AG08396 (cell line): ENCODE measurements around the gene ZNF598.

Experiments
- DNase-seq: peaks from one replicate; pipeline ENCODE4 v3.0.0; 2012; ENCODE audit warnings: low spot score, mixed read lengths

The ZNF598 gene

GRCh38 chr16:1990351-1991134 is 19.1 kb downstream of the ZNF598 start:
- no peak for DNase-seq

DNA sequence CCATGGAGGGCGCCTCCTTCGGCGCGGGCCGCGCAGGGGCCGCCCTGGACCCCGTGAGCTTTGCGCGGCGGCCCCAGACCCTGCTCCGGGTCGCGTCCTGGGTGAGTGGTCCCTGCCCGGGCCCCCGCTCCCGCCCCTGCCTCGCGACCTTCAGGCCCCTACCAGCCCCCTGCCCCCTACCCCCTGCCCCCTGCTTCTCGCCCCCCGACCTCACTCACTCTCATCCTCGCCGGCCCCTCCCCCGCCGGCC is 19.6 kb downstream of the ZNF598 start:
- no peak for DNase-seq

DNA sequence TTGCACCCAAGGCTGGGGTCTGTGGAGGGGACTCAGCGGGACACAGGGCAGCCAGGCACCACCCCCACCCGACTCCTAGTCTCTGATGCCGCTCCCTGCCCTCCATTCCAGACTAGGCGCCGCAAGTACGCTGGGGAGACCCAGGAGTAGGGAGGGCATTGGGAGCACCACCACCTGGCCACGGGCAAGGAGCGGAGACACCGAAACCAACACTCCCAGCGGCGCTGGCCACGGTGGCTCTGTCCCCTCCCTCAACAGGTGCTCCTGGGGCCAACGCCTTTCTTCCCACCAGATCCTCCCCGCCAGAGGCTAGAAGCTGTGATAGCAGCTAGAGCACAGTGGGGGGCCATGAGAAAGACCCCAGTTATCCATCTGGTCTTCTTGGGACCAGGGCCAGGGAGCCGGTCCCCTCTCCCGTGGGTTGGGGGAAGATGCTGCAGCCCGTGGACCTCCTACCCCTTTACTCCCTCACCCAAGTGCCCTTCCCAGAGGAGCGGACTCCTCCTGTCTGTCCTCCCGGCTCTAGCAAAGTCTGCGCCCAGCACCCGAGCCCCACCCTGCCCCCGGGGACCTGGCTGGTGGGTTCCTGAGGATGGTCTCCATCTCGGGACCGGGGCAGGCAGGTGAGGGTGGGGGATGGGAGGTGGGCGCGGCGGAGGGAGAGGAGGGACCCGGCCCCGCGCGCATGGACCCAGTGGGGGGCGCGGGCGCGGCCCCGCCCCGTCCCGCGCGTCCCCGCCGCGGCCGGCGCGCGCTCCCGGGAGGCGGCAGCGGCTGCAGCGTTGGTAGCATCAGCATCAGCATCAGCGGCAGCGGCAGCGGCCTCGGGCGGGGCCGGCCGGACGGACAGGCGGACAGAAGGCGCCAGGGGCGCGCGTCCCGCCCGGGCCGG is 20.2 kb downstream of the ZNF598 start, which contains the start of gene SYNGR3:
TSS of gene SYNGR3 (plus strand) at position 762 of the 892 bp plus-strand sequence. CDS start 133 bp downstream, outside the sequence.
- DNase-seq, result peak; percentile 68

DNA sequence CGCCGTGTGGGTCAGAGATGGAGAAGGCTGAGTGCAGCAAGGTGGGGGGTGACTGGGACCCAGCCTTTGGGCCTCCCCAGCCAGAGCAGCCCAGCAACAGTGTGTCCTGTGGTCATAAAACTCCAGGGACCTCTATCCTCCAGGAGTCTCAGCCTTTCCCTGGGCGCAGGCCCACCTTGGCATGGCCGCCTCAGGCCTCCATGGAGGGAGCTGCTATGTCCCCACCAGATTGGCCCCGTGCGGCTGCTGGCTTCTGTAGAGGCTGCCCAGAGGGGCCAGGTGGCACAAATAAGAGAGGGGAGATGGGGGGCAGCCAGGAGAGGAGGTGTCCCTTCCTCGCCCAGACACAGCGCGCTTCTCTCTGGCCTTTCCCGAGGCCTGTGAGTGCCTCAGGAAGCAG is 22.4 kb downstream of the ZNF598 start:
- no peak for DNase-seq

GRCh38 chr16:1985466-1986150 is 24.0 kb downstream of the ZNF598 start:
- DNase-seq, result no peak

DNA sequence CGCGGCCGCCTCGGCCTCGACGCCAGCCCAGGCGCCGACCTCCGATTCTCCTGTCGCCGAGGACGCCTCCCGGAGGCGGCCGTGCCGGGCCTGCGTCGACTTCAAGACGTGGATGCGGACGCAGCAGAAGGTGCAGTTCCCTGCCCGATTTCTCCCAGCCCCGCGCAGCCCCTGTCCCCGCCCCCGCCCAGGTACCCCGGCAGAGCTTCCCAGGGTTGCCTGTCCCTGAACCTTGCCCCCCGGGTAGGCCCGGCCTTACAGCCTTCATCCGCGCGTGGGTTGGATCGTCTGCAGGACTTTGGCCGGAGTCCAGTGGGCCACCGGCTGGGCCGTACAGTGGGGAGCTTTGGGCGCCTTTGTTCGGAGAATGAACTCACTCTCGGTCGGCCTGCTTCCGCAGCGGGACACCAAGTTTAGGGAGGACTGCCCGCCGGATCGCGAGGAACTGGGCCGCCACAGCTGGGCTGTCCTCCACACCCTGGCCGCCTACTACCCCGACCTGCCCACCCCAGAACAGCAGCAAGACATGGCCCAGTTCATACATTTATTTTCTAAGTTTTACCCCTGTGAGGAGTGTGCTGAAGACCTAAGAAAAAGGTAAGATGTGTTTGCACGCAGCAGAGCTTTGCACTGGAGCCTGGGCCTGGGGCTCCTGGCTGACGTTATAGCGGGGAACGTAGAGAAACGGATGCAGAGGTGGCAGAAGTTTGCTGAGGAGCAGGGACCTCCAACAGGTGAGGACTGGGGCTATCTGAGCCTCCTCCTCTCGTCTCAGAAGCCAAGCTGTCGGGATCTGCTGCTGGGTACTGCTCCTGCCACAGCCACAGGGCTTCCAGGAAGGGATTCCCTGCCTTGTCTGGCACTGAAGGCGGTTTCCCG is 25.0 kb downstream of the ZNF598 start:
- DNase-seq, result peak; percentile 51

DNA sequence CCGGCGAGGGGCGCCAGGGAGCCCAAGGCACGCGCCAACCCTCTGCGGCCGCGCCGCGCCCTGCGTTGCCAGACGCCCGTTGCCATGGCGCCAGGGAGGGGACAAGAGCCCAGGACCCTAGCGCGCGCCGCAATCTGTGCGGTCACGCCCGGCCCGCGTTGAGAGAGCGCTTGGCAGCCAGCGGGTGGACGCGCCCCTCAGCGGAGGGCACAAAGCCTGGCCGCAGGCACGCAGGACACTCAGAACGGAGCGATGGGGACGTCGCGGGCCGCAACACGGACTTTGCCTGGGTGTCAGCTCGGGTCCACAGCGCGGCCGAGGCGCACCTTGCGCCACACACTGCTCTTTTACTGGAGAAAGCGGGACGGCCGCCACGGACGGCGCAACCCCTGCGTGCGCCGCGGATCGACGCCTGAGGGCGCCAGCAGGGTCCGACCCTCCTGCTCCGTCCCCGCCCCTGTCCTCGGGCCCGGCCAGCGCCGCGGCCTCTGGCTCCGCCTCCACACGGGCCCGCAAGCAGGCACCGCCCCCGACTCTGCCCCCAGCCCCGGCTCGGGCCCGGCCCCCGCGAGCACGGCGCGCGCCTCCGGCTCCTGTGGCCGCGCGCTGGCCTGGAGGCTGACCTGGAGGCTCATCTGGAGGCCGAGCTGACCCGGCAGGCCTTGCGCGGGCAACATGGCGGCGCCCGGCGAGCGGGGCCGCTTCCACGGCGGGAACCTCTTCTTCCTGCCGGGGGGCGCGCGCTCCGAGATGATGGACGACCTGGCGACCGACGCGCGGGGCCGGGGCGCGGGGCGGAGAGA is 25.9 kb downstream of the ZNF598 start, which contains the start of gene GFER:
TSS of gene GFER (plus strand) at position 650 of the 803 bp plus-strand sequence. CDS start at position 676, 26 bp downstream.
- peak; percentile 99 for DNase-seq

DNA sequence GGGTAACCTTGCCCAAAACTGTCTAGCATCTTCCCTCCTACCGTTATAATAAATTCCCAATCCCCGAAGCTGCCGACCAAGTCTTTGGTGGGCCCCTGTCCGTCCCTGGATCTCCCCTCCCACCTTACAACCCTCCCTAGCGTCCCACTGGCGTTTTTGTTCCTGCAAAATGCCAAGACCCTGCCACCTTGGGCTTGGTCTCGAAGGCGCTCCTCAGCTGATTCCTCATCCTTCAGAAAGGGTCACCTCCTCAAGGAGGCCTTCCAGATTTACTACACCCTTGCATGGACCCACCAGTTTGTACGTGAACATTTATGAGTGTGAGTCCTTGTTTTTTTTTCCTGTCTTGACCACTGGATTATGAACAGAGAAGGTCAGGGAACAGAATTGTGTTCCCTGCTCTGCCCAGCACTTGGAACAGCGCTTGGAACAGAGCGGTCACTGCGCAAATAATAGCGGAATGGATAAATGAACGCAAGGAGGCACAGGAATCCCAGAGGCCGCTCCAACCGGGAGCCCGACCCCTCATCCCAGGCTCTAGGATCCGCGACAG is 26.6 kb downstream of the ZNF598 start:
- no peak for DNase-seq

DNA sequence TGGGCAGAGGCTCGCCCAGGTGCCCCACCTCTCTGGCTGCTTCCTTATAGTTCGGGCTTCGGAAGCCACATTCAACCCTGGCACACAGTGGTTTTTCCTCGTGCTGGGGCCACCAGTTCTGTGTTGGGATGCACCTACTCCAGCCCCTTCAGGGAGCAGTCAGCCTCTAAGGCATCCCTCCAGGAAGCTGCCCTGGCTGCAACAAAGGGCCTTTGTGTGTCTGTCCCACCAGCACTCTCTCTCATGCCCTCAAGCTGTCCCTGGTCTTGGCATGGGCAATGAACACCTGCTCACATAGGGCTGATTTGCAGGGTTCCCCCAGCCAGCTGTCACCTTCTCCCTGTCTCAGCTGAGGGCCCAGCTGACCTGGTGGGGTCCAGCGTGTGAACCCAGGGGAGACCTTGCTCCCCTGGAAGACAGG is 27.6 kb downstream of the ZNF598 start:
- no peak for DNase-seq

DNA sequence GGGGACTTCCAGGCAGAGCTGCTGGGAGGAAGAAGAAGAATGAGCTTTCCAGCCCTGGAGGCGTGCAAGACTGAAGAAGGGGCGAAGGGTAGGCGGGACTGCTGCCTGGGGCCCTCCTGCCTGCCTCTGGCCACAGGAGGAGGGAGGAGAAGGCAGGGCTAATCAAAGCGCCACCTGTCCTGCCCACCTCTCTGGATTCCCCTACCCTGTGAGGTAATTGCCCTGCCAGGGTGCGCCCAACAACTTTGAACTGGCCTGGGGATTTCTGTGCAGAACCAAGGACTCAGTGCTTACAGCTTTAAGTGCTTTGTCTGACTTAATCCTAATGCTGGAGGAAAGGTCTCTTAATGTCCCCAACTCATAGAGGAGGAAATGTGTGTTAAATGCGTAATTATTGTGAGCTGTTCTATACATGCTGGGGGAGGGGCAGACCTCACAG is 28.2 kb downstream of the ZNF598 start, which contains the start of gene NOXO1:
TSS of gene NOXO1 (minus strand) at position 72 of the 439 bp plus-strand sequence. CDS start 290 bp downstream, outside the sequence.
- no peak for DNase-seq

DNA sequence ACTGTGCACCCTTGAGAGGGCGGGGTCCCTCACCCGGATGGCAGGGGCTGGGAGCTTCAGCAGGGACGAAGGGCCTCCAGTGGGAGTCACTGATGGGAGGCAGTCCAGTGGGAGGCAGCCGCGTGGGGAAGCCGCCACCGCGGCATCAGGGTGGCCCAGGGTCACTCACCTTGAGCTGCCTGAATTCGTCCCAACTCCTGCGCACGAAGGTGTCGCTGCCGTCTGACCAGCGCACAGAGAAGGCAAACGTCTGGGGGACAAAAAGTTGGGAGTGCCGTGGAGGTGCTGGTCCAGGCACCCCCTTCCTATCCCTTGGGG is 28.9 kb downstream of the ZNF598 start:
- no peak for DNase-seq

DNA sequence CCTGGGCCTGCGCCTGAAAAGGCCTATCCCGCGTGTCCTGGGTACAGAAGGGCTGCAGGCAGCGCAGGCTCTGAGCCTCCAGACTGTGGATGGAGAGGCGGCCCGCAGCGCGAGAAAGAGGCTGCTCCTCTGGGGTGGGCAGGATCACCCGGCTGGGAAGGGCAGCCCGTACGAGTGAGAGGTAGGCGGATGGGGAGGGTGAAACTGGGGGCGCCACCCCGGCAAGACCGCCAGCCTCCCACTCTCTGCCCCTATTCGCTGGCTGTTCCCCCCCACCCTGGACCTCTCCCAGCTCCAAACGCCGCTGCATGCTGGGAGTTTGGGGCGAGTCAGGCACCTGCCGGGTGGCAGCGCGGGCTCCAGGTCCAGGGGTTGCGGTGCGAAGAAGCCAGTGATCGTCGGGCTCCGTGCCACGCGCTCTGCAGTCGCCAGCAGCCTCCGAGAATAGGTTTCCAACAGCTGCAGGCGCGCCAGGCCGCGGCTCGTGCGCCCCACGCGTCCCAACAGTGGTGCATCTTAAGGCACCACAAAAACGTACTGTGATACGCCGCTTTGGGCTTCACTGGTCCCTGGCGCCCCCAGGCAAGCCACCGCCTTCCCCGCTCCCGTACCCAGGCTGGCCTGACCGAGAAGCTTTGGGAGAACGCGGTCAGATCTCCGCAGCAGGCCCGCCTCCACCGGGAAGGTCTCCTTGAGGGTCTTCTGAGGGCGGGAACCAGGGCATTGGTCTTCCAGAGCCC is 29.4 kb downstream of the ZNF598 start:
- no peak for DNase-seq

DNA sequence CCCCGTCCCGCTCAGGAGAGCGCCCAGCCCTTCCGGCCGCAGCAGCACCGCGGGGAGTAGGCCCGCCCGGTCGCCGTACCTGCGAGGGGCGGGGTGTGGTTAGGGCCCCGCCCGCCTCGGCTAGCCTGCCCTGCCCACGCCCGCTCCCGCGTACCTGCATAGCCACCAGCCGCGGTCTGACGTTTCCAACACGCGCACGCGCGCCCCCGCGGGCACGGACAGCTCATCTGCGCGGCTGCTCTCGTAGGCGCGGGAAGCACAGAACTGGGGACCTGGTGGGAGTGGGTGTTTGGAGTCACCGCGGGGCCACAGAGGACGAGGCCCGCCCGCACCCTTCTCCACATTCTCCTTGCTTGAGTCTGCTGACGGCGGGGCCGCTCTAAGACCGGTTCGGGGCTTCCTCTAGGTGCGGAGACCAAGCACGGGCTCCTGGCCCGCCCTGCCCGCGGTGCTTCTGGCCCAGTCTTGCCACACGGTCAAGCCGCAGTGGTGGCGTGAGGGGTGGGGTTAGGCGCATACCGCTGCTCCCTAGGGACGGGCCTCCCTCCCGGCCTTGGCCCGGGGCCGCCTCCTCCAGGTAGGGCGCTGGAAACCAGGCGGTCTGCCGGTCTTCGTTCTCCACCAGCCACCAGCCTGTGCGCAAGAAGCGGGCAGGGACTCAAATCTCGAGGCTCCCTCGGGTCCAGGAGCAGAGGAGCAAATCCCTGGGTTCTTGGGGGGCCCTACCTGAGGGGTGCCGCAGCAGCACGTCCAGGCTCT is 30.2 kb downstream of the ZNF598 start:
- no peak for DNase-seq

DNA sequence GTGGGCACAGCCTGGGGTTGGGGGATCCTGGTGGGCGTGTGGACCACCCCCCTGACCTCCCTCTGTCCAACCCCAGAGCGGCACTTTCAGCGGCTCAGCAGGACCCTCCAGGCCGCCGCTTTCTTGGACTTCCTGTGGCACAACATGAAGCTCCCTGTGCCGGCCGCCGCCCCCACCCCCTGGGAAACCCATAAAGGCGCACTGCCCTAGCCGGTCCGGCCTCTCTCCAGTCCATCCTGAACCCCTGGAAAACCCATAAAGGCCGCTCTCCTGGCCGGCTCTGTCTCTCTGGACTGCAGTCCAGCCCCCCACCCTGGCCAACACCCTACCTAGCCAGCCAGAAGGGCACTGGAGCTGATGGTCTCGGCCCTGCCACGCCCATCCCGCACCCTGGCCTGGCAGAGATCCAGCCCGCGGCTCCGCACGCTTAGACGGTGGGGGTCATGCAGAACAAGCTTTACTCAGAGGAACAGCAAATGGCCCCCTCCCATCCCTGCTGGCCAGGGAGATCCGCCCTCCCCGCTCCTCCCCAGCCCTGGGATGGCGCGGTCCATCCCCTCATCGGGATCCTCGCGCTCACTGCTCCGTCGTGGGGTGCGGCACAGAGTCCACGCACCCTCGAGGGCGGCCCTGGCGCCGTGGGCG is 31.0 kb downstream of the ZNF598 start:
- no peak for DNase-seq

DNA sequence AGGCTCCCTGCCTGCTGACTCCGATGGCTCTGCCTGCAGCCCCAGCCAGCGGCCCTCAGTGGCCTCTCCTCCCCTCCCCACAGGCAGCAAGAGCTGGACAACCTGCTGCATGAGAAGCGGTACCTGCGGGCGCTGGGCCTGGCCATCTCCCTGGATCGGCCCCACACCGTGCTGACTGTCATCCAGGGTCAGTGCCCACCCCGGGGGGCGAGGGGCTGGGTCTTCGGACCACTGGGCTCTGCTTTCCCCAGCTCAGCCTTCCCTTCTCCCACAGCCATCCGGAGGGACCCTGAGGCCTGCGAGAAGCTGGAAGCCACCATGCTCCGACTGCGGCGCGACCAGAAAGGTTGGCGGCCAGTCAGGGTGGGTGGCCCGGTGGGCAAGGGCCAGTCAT is 31.7 kb downstream of the ZNF598 start:
- no peak for DNase-seq

GRCh38 chr16:1976951-1977874 is 32.4 kb downstream of the ZNF598 start:
- DNase-seq, result no peak

DNA sequence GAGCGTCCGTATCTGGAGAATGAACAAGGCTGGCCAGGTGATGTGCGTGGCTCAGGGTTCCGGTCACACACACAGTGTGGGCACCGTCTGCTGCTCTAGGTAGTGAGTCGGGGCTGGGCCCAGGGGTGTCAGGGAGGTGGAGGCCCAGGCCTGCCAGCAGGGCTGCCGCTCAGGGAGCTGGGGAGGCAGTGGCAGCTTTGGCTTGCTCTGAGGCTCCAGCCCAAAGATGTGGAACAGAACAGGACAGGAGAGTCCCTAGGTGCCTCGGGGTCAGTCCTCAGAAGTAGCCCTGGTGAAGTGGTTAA is 33.5 kb downstream of the ZNF598 start:
- no peak for DNase-seq
